Activated B cell treated with CpG ODN at 0.5 μM for 24 hours (primary cell): ENCODE measurements around the gene MAP3K15. TPM values are rescaled to one million over a fixed set of nuclear protein-coding genes. Genes with fewer than 3 reads are reported as not detected.

Experiments used
- ATAC-seq: fragments of 200-7000 bp; cut with Tn5 transposase; one replicate; pipeline ENCODE4 v1.10.0; 2021; ENCODE audit warnings: low read depth, mild to moderate bottlenecking, moderate library complexity
- CTCF ChIA-PET: fragments of 350-600 bp; sonication (Branson Sonifier 250); formaldehyde crosslinking; loops from one replicate; lab custom pipeline; 2021; ENCODE audit warnings: antibody characterized with exemption; lab: Charles Lee
- POLR2A ChIA-PET: fragments of 350-600 bp; sonication (Branson Sonifier 250); formaldehyde crosslinking; loops from one replicate; lab custom pipeline; 2021; ENCODE audit warnings: antibody characterized with exemption; lab: Charles Lee
- DNase-seq: peaks from one replicate; pipeline ENCODE4 v3.0.0; 2022
- H3K27ac Mint-ChIP-seq: one replicate; pipeline ENCODE4 v1.8.0; 2020; ENCODE audit warnings: mixed read lengths
- H3K27me3 Mint-ChIP-seq: one replicate; pipeline ENCODE4 v1.8.0; 2021; ENCODE audit warnings: mixed read lengths
- H3K36me3 Mint-ChIP-seq: one replicate; pipeline ENCODE4 v1.8.0; 2021; ENCODE audit warnings: low read depth, mixed read lengths
- H3K4me1 Mint-ChIP-seq: one replicate; pipeline ENCODE4 v1.8.0; 2021; ENCODE audit warnings: mixed read lengths
- H3K4me3 Mint-ChIP-seq: one replicate; pipeline ENCODE4 v1.8.0; 2020; ENCODE audit warnings: mild to moderate bottlenecking, mixed read lengths
- H3K9me3 Mint-ChIP-seq: one replicate; pipeline ENCODE4 v1.8.0; 2020; ENCODE audit warnings: mixed read lengths
- CTCF ChIP-seq: fragments of 200-600 bp; IDR thresholded peaks from one replicate; pipeline ENCODE4 v1.8.0; 2022; ENCODE audit warnings: antibody characterized with exemption, mild to moderate bottlenecking
- intact Hi-C: fragments of 100-400 bp; cut with micrococcal nuclease; formaldehyde crosslinking; loops from one replicate; pipeline ENCODE4 v1.15.1; 2024
- total RNA-seq: library from RNA; stranded (reverse); gene quantifications from 2 replicates; pipeline ENCODE4 v1.2.3, GENCODE V29; 2022

Gene MAP3K15
- total RNA-seq, 1 donor from 2014 or later = 0.11 TPM

GRCh38 chrX:19370061-19370460 lies 145.2 kb downstream of the MAP3K15 start:
- Mint-ChIP-seq H3K4me3 (no peak overlapping the region), H3K9me3 (peaks cover 5% of the 10 kb centered on the region), H3K27ac (no peak overlapping the region), H3K4me1 (peaks cover 7% of the 10 kb centered on the region), H3K36me3 (peaks cover 11% of the 10 kb centered on the region), H3K27me3 (no peaks in the 10 kb centered on the region)
- DNase-seq (no peak), ATAC-seq (no peak)
- no peak for TF ChIP-seq CTCF
- ChIA-PET CTCF (no interaction called here), POLR2A (no interaction called here)
- intact Hi-C loops = loop anchor here (5.0 to 10.0 kb wide), 2 partner anchors 537 to 755 kb away; no protein-coding TSS in a partner anchor

GRCh38 chrX:19368576-19368975 lies 146.7 kb downstream of the MAP3K15 start:
- ChIA-PET CTCF (no interaction called here), POLR2A (no interaction called here)
- no peak for ATAC-seq
- intact Hi-C loops = no loop called here
- Mint-ChIP-seq H3K27me3 (no peaks in the 10 kb centered on the region), H3K36me3 (peaks cover 14% of the 10 kb centered on the region), H3K4me3 (no peak overlapping the region), H3K27ac (no peak overlapping the region), H3K4me1 (peaks cover 7% of the 10 kb centered on the region), H3K9me3 (peaks cover 5% of the 10 kb centered on the region)
- no peak for DNase-seq
- TF ChIP-seq CTCF = no peak

- no peak for DNase-seq
- Mint-ChIP-seq H3K4me1 (no peaks in the 10 kb centered on the region), H3K27ac (no peak overlapping the region), H3K9me3 (peaks cover 2% of the 10 kb centered on the region), H3K36me3 (peaks cover 66% of the 10 kb centered on the region), H3K27me3 (no peaks in the 10 kb centered on the region), H3K4me3 (no peak overlapping the region)
- CTCF ChIA-PET = interaction anchor here (1.4 kb wide), 1 partner anchor 11 kb away, joined by 3 read pairs; no protein-coding TSS in a partner anchor
- TF ChIP-seq CTCF = no peak
- POLR2A ChIA-PET = no interaction called here
- ATAC-seq = no peak
- intact Hi-C loops = no loop called here
Measured at GRCh38 chrX:19361701-19362100, 153.6 kb downstream of the MAP3K15 start.

GRCh38 chrX:19360903-19361302 lies 154.4 kb downstream of the MAP3K15 start:
- no peak overlapping the region for H3K27ac Mint-ChIP-seq
- no peaks in the 10 kb centered on the region for H3K27me3 Mint-ChIP-seq
- DNase-seq (no peak), ATAC-seq (no peak)
- H3K4me3 Mint-ChIP-seq = no peak overlapping the region
- H3K4me1 Mint-ChIP-seq = no peaks in the 10 kb centered on the region
- H3K9me3 Mint-ChIP-seq = no peaks in the 10 kb centered on the region
- ChIA-PET POLR2A (no interaction called here), CTCF (interaction anchor here (1.4 kb wide), 1 partner anchor 11 kb away, joined by 3 read pairs; no protein-coding TSS in a partner anchor)
- intact Hi-C loops = no loop called here
- TF ChIP-seq CTCF = no peak
- peaks cover 68% of the 10 kb centered on the region for H3K36me3 Mint-ChIP-seq

- intact Hi-C loops = no loop called here
- Mint-ChIP-seq H3K9me3 (no peaks in the 10 kb centered on the region), H3K36me3 (peaks cover 76% of the 10 kb centered on the region), H3K27ac (no peak overlapping the region), H3K4me1 (no peaks in the 10 kb centered on the region), H3K4me3 (no peak overlapping the region), H3K27me3 (no peaks in the 10 kb centered on the region)
- ChIA-PET CTCF (no interaction called here), POLR2A (no interaction called here)
- ATAC-seq (no peak), DNase-seq (no peak)
- no peak for TF ChIP-seq CTCF
Measured at GRCh38 chrX:19358521-19358920, 156.8 kb downstream of the MAP3K15 start.
